Glutamatergic neuron (in vitro differentiated cells): ENCODE data around the gene NFIA. TPM values are rescaled to one million over a fixed set of nuclear protein-coding genes. Genes with fewer than 3 reads are reported as not detected.
A peak's percentile ranks its signal among the peaks of the same experiment; 100 is the strongest.

Source experiments
- DNase-seq: peaks from one replicate; pipeline ENCODE4 v3.0.0; 2022
- H3K27ac Mint-ChIP-seq: one replicate; pipeline ENCODE4 v1.8.0; 2020; ENCODE audit warnings: mild to moderate bottlenecking, mixed read lengths, inconsistent platforms; ENCODE audit not compliant: unreplicated experiment
- H3K27me3 Mint-ChIP-seq: one replicate; pipeline ENCODE4 v1.8.0; 2020; ENCODE audit warnings: mild to moderate bottlenecking, moderate library complexity, mixed read lengths, inconsistent platforms; ENCODE audit not compliant: unreplicated experiment
- H3K36me3 Mint-ChIP-seq: one replicate; pipeline ENCODE4 v1.8.0; 2020; ENCODE audit warnings: mild to moderate bottlenecking, mixed read lengths, inconsistent platforms; ENCODE audit not compliant: unreplicated experiment
- H3K4me1 Mint-ChIP-seq: one replicate; pipeline ENCODE4 v1.8.0; 2020; ENCODE audit warnings: mild to moderate bottlenecking, low read depth, mixed read lengths, inconsistent platforms; ENCODE audit not compliant: unreplicated experiment
- H3K4me3 Mint-ChIP-seq: one replicate; pipeline ENCODE4 v1.8.0; 2020; ENCODE audit warnings: mild to moderate bottlenecking, mixed read lengths, inconsistent platforms; ENCODE audit not compliant: unreplicated experiment
- H3K9me3 Mint-ChIP-seq: one replicate; pipeline ENCODE4 v1.8.0; 2020; ENCODE audit warnings: mild to moderate bottlenecking, moderate library complexity, mixed read lengths, inconsistent platforms; ENCODE audit not compliant: unreplicated experiment
- CTCF ChIP-seq: fragments of 200-600 bp; sonication (generic); IDR thresholded peaks from one replicate; pipeline ENCODE4 v1.5.0; 2021; ENCODE audit not compliant: partially characterized antibody, unreplicated experiment
- total RNA-seq: library from RNA; stranded (reverse); fragmentation: NEBNext Ultra II Directional; extraction: Animal tissue kit (Norgen Biotek cat#: 25700); gene quantifications from one replicate; pipeline ENCODE4 v1.2.1, GENCODE V29; 2021; ENCODE audit not compliant: unreplicated experiment

NFIA gene
- total RNA-seq, 1 donor from 2014 or later: 16.4 TPM

- Mint-ChIP-seq H3K27ac (no peak overlapping the region), H3K9me3 (no peaks in the 10 kb centered on the region), H3K27me3 (peaks cover 2% of the 10 kb centered on the region), H3K4me3 (no peak overlapping the region), H3K4me1 (peaks cover 18% of the 10 kb centered on the region), H3K36me3 (no peaks in the 10 kb centered on the region)
- no peak for DNase-seq
- TF ChIP-seq CTCF: no peak
Observed at GRCh38 chr1:61358770-61359455, 276.6 kb downstream of the NFIA start.

- Mint-ChIP-seq H3K27ac (no peak overlapping the region), H3K4me1 (peaks cover 18% of the 10 kb centered on the region), H3K36me3 (no peaks in the 10 kb centered on the region), H3K27me3 (peaks cover 2% of the 10 kb centered on the region), H3K4me3 (no peak overlapping the region), H3K9me3 (no peaks in the 10 kb centered on the region)
- TF ChIP-seq CTCF: no peak
- DNase-seq: no peak
Observed at GRCh38 chr1:61361931-61362330, 279.6 kb downstream of the NFIA start.

GRCh38 chr1:61362351-61362750, 280.0 kb downstream of the NFIA start:
- no peak for DNase-seq
- H3K36me3 Mint-ChIP-seq: no peaks in the 10 kb centered on the region
- no peak overlapping the region for H3K4me3 Mint-ChIP-seq
- no peaks in the 10 kb centered on the region for H3K9me3 Mint-ChIP-seq
- peaks cover 18% of the 10 kb centered on the region for H3K4me1 Mint-ChIP-seq
- TF ChIP-seq CTCF: no peak
- H3K27me3 Mint-ChIP-seq: peaks cover 2% of the 10 kb centered on the region
- H3K27ac Mint-ChIP-seq: peak overlapping the region; percentile 57

GRCh38 chr1:61368366-61368765, 286.0 kb downstream of the NFIA start:
- H3K9me3 Mint-ChIP-seq: no peaks in the 10 kb centered on the region
- H3K36me3 Mint-ChIP-seq: no peaks in the 10 kb centered on the region
- no peak overlapping the region for H3K27ac Mint-ChIP-seq
- no peaks in the 10 kb centered on the region for H3K27me3 Mint-ChIP-seq
- DNase-seq: no peak
- H3K4me3 Mint-ChIP-seq: no peak overlapping the region
- peaks cover 12% of the 10 kb centered on the region for H3K4me1 Mint-ChIP-seq
- no peak for TF ChIP-seq CTCF

- DNase-seq: no peak
- H3K27me3 Mint-ChIP-seq: no peaks in the 10 kb centered on the region
- TF ChIP-seq CTCF: no peak
- H3K4me1 Mint-ChIP-seq: peaks cover 12% of the 10 kb centered on the region
- no peaks in the 10 kb centered on the region for H3K36me3 Mint-ChIP-seq
- H3K9me3 Mint-ChIP-seq: no peaks in the 10 kb centered on the region
- no peak overlapping the region for H3K27ac Mint-ChIP-seq
- H3K4me3 Mint-ChIP-seq: no peak overlapping the region
Observed at GRCh38 chr1:61368876-61369275, 286.5 kb downstream of the NFIA start.
